NCI-H774 (cell line): ENCODE results near the gene SLC29A4.
"Not testable (repeated sequence)": the region's sequence is repeated elsewhere in the genome, so short reads cannot be mapped to it uniquely, and the experiment has no call there.

Experiments
- DNase-seq: peaks from one replicate; lab custom pipeline; 2025; lab: John Stamatoyannopoulos, UW

Gene SLC29A4

GRCh38 chr7:5323800-5324781 is 41.3 kb downstream of the SLC29A4 start:
- not testable (repeated sequence) for DNase-seq

GRCh38 chr7:5324961-5325360 is 42.2 kb downstream of the SLC29A4 start:
- DNase-seq = no peak

GRCh38 chr7:5330288-5330687 is 47.5 kb downstream of the SLC29A4 start:
- no peak for DNase-seq

GRCh38 chr7:5332579-5332978 is 49.8 kb downstream of the SLC29A4 start:
- no peak for DNase-seq

- DNase-seq = no peak
Observed at GRCh38 chr7:5333121-5334045, 50.6 kb downstream of the SLC29A4 start.

- no peak for DNase-seq
Observed at GRCh38 chr7:5334671-5335070, 51.9 kb downstream of the SLC29A4 start.

GRCh38 chr7:5337047-5337446 is 54.3 kb downstream of the SLC29A4 start:
- no peak for DNase-seq

- DNase-seq = no peak
Observed at GRCh38 chr7:5339955-5340354, 57.2 kb downstream of the SLC29A4 start.

- DNase-seq = no peak
Observed at GRCh38 chr7:5342631-5343030, 59.9 kb downstream of the SLC29A4 start.

GRCh38 chr7:5343884-5344283 is 61.1 kb downstream of the SLC29A4 start:
- no peak for DNase-seq

- no peak for DNase-seq
Observed at GRCh38 chr7:5344342-5344741, 61.6 kb downstream of the SLC29A4 start.

GRCh38 chr7:5345171-5345570 is 62.4 kb downstream of the SLC29A4 start:
- no peak for DNase-seq

- DNase-seq = no peak
Observed at GRCh38 chr7:5345671-5346070, 62.9 kb downstream of the SLC29A4 start.

- no peak for DNase-seq
Observed at GRCh38 chr7:5348134-5349004, 65.6 kb downstream of the SLC29A4 start.

- DNase-seq = no peak
Observed at GRCh38 chr7:5349005-5349380, 66.2 kb downstream of the SLC29A4 start.

GRCh38 chr7:5349437-5350173 is 66.9 kb downstream of the SLC29A4 start:
- DNase-seq = no peak

GRCh38 chr7:5350174-5350463 is 67.4 kb downstream of the SLC29A4 start:
- DNase-seq = no peak

GRCh38 chr7:5350600-5351385 is 68.0 kb downstream of the SLC29A4 start:
- no peak for DNase-seq

GRCh38 chr7:5351507-5352265 is 68.9 kb downstream of the SLC29A4 start:
- no peak for DNase-seq
